HG03565 (cell line): ENCODE measurements around the gene RCAN2.
A peak's percentile ranks its signal among the peaks of the same experiment; 100 is the strongest.

Experiments used
- ATAC-seq: cut with Tn5 transposase; IDR thresholded peaks from one replicate; pipeline ENCODE4 v1.9.1; 2021; ENCODE audit warnings: mild to moderate bottlenecking, moderate library complexity; ENCODE audit not compliant: unreplicated experiment

Gene RCAN2

GRCh38 chr6:46293641-46294316 is 197.5 kb downstream of the RCAN2 start:
- ATAC-seq, result peak; percentile 89

GRCh38 chr6:46291880-46292279 is 199.4 kb downstream of the RCAN2 start:
- no peak for ATAC-seq

- ATAC-seq, result no peak
Observed at GRCh38 chr6:46291275-46291633, 200.0 kb downstream of the RCAN2 start.

- ATAC-seq, result no peak
Observed at GRCh38 chr6:46290421-46291274, 200.6 kb downstream of the RCAN2 start.

- no peak for ATAC-seq
Observed at GRCh38 chr6:46289898-46290297, 201.4 kb downstream of the RCAN2 start.

- no peak for ATAC-seq
Observed at GRCh38 chr6:46288835-46289234, 202.4 kb downstream of the RCAN2 start.

- ATAC-seq, result no peak
Observed at GRCh38 chr6:46287681-46288080, 203.6 kb downstream of the RCAN2 start.

GRCh38 chr6:46287043-46287442 is 204.2 kb downstream of the RCAN2 start:
- no peak for ATAC-seq

GRCh38 chr6:46284475-46284874 is 206.8 kb downstream of the RCAN2 start:
- no peak for ATAC-seq

GRCh38 chr6:46281110-46281509 is 210.1 kb downstream of the RCAN2 start:
- no peak for ATAC-seq

- ATAC-seq, result no peak
Observed at GRCh38 chr6:46279874-46280273, 211.4 kb downstream of the RCAN2 start.

- no peak for ATAC-seq
Observed at GRCh38 chr6:46276576-46277142, 214.6 kb downstream of the RCAN2 start.

GRCh38 chr6:46274502-46274901 is 216.7 kb downstream of the RCAN2 start:
- ATAC-seq, result no peak

- ATAC-seq, result no peak
Observed at GRCh38 chr6:46273911-46274310, 217.3 kb downstream of the RCAN2 start.

GRCh38 chr6:46271728-46272127 is 219.5 kb downstream of the RCAN2 start:
- no peak for ATAC-seq

GRCh38 chr6:46271107-46271506 is 220.1 kb downstream of the RCAN2 start:
- no peak for ATAC-seq

- ATAC-seq, result no peak
Observed at GRCh38 chr6:46270336-46270735, 220.9 kb downstream of the RCAN2 start.

GRCh38 chr6:46269447-46270229 is 221.6 kb downstream of the RCAN2 start:
- ATAC-seq, result no peak

GRCh38 chr6:46267515-46267914 is 223.7 kb downstream of the RCAN2 start:
- no peak for ATAC-seq

GRCh38 chr6:46265373-46265772 is 225.9 kb downstream of the RCAN2 start:
- ATAC-seq, result no peak

GRCh38 chr6:46263707-46264086 is 227.6 kb downstream of the RCAN2 start:
- ATAC-seq, result no peak
